Coronary artery (tissue), 2 donors: ENCODE measurements around the gene SP2.
A peak's percentile ranks its signal among the peaks of the same experiment; 100 is the strongest.

ENCODE experiments used
- DNase-seq: peaks from one replicate; pipeline ENCODE4 v3.0.0-alpha.2; 2017; ENCODE audit warnings: low spot score
- H3K27ac ChIP-seq, 2 donors: fragments of 200-600 bp; sonication (generic); one replicate each; pipeline ENCODE4 v1.5.1; 2016 to 2019
- H3K4me3 ChIP-seq: fragments of 200-600 bp; sonication (generic); 2 replicates; pipeline ENCODE4 v1.5.1; 2016; ENCODE audit warnings: mild to moderate bottlenecking, moderate library complexity
- CTCF ChIP-seq: fragments of 200-600 bp; sonication (generic); IDR thresholded peaks from one replicate; pipeline ENCODE4 v1.5.1; 2019; ENCODE audit warnings: antibody characterized with exemption

SP2 gene

GRCh38 chr17:47895856-47896671 lies at the start of gene SP2:
Gene SP2 (plus strand): TSS chr17:47896236. CDS start chr17:47896287, 51 bp downstream.
- H3K4me3 ChIP-seq = peak within 1 kb of the TSS; percentile 85
- DNase-seq = peak; percentile 100
- peak within 1 kb of the TSS; percentile 100 for H3K27ac ChIP-seq
- no peak for TF ChIP-seq CTCF

GRCh38 chr17:47846716-47847340 lies 49.2 kb upstream of the SP2 start:
- H3K27ac ChIP-seq = no peak overlapping the region
- DNase-seq = no peak
- TF ChIP-seq CTCF = no peak
- no peak overlapping the region for H3K4me3 ChIP-seq

- no peak overlapping the region for H3K27ac ChIP-seq
- TF ChIP-seq CTCF = no peak
- DNase-seq = no peak
- peak overlapping the region; percentile 17 for H3K4me3 ChIP-seq
Observed at GRCh38 chr17:47847341-47848197, 48.5 kb upstream of the SP2 start.

- no peak for TF ChIP-seq CTCF
- DNase-seq = no peak
- Histone ChIP-seq H3K4me3 (no peak overlapping the region), H3K27ac (no peak overlapping the region)
Observed at GRCh38 chr17:47848198-47848513, 47.9 kb upstream of the SP2 start.

- no peak for TF ChIP-seq CTCF
- H3K27ac ChIP-seq = no peak overlapping the region
- H3K4me3 ChIP-seq = peak overlapping the region; percentile 53
- no peak for DNase-seq
Observed at GRCh38 chr17:47850373-47850691, 45.7 kb upstream of the SP2 start.

GRCh38 chr17:47850692-47851573 lies 45.1 kb upstream of the SP2 start, which contains the start of gene SP6:
Gene SP6 (minus strand): TSS chr17:47851163. CDS start chr17:47848429, 2,734 bp downstream.
- H3K4me3 ChIP-seq = peak within 1 kb of the TSS; percentile 53
- no peak within 1 kb of the TSS for H3K27ac ChIP-seq
- TF ChIP-seq CTCF = no peak
- DNase-seq = no peak
